CD4-positive, alpha-beta T cell treated with Interleukin-4 for 4 hours (primary cell): ENCODE measurements around the gene TRPV5.

ENCODE experiments used
- DNase-seq: peaks from one replicate; pipeline ENCODE4 v3.0.0-alpha.2; 2020

TRPV5 gene

GRCh38 chr7:142868188-142868985 lies 65.2 kb downstream of the TRPV5 start:
- no peak for DNase-seq

DNA sequence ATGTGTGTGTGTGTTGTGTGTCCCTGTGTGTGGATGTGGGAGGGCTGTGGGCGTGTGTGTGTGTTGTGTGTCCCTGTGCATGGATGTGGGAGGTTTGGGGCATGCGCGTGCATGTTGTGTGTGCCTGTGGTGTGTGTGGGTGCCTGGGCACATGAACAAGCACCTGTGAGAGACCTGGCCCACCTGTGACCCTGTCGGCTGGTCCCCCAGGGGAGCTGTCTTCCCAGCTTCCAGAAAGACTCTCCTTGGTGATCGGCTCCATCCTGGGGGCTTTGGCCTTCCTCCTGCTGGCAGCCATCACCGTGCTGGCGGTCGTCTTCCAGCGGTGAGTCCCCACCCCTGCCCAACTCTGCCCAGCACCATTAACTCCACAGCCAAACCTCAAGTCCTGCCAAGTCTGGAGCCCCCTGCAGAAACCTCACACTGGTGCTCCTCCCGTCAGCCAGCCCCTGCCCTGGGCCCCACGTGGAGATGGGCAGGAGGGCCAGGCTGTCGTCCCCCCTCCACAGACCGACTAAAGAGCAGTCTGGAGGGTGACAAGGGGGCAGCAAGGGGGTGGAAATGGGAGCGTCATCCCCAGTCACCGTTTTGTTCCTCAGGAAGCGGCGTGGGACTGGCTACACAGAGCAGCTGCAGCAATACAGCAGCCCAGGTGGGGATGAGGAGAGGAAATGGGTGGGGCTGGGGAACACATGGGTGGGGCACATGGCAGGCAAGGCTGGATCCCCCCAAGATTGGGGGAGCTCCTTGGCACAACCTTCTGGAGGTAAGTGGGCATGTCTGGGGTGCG lies 66.0 kb downstream of the TRPV5 start:
- no peak for DNase-seq

- no peak for DNase-seq
Observed at GRCh38 chr7:142867097-142867378, 66.5 kb downstream of the TRPV5 start.

- DNase-seq: peak; percentile 25
Observed at GRCh38 chr7:142866361-142867096, 67.0 kb downstream of the TRPV5 start.

GRCh38 chr7:142865766-142866165 lies 67.8 kb downstream of the TRPV5 start:
- DNase-seq: no peak

- no peak for DNase-seq
Observed at GRCh38 chr7:142864980-142865747, 68.4 kb downstream of the TRPV5 start.

GRCh38 chr7:142863891-142864685 lies 69.5 kb downstream of the TRPV5 start:
- no peak for DNase-seq

GRCh38 chr7:142862786-142863400 lies 70.7 kb downstream of the TRPV5 start:
- DNase-seq: no peak

DNA sequence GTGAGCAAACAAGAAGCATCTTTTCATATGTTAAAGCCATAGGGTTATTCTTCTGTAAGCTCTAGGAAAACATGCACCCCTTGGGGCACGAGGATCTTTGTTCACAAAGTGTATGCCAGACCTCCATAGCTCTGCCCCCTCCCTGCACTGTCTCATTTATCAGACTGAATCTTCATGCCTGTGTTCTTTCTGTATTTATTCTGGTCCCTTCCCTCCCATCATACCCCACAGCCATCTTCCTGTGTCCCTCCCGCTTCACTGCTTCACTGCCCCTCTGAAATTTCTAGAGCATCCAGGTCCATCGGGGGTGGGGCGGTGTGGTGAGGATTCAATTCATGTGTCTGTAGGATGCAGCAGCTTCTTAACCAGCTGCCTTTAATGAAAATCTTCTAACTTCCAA lies 71.2 kb downstream of the TRPV5 start:
- DNase-seq: no peak

DNA sequence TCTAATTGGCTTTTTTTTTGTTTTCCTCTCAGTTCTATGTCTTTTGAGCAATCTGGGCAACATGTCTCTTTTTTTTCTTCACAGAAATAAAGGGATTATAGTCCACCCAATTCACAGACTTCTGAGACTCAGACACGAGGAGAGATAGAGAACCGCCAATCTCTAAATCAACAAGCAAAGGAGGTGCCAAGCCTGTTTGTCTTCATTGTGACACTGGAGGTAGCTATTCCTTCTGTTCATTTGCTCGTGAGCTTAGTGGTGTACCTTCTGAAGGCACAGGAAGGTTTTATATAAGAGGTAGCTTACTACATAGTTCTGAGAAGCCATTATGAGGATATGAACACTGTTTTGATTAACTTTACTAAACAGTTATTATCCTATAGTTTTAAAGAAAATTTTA lies 72.6 kb downstream of the TRPV5 start:
- DNase-seq: no peak

GRCh38 chr7:142859829-142860228 lies 73.7 kb downstream of the TRPV5 start:
- DNase-seq: no peak

DNA sequence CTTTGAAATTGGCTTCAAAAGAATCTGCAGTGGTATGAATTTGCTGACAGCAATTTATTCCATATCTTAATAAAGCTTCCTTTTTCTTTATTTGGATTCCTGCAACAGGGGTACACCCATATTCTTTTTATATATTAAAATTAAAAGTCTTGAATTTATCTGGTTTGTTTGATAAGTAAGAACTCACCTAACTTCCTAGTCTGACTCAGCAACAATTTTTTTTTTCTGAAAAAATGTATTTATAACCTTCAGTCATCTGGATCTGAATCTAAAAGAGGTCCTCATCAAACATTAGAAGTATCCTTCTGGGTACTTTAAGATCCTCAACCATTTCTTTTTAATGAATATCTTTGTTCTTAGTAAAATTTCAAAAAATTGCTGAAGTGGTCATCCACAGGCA lies 74.1 kb downstream of the TRPV5 start:
- DNase-seq: no peak
